ENCODE measurements around the gene EYA2. TPM values are rescaled to one million over a fixed set of nuclear protein-coding genes. Genes with fewer than 3 reads are reported as not detected.

Gene EYA2
- total RNA-seq, 1 experiment from 2014 or later: 0.25 TPM

DNA sequence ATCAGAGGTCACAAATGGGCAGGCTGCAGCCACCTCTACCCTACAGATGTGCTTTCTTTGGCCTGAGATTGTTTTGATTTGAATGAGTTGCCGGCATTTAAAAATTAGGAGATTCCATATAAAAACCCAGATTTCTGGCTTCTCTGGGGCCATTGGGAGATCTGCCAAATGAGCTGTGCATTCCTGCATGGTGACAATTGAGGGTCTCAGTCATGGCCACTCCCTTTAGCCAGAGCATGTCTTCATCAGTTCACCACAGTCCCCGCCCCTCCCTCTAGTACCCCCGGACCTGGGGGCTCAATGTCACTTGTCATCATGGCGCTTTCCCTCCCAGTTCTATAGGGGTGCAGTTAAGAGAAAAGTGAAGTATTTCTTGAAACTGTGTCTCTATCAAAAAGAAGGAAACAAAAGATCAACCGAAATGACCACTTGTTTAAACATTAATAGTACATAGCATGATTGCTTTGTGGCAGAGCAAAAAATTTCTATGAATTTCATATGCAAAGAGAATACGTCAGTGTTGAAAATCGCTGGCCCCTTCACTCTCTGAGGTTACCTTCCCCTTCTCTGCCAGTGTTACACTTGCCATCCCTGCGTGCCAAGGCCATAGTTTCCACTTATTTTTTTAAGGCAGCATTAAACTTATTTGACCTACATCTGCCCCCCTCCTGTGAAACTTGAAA lies 21.1 kb downstream of the EYA2 start:
- peaks cover 15% of the 10 kb centered on the region for H3K27me3 Mint-ChIP-seq (ENCODE audit: insufficient read depth, unreplicated experiment)
- no peak for TF ChIP-seq CTCF (IDR thresholded peaks at IDR 0.05; ENCODE audit: insufficient read depth in 1 of 2, low read depth in 1 of 2, low read length in 1 of 2, severe bottlenecking in 1 of 2, unreplicated experiment in 1 of 2)
- intact Hi-C loops (cut with micrococcal nuclease; ENCODE audit: unreplicated experiment): no loop called here
- H3K4me1 Mint-ChIP-seq (ENCODE audit: low read depth, unreplicated experiment): no peaks in the 10 kb centered on the region
- Histone ChIP-seq H3K36me3 (ENCODE audit: control insufficient read depth, insufficient read depth, low read length) (no peaks in the 10 kb centered on the region), H3K27me3 (replicated peaks; ENCODE audit: control insufficient read depth, insufficient read depth, low read length) (no peaks in the 10 kb centered on the region), H3K4me3 (ENCODE audit: low read depth, low read length) (no peak overlapping the region), H3K4me1 (no peaks in the 10 kb centered on the region), H3K9me3 (0 out of 2 replicates have a peak, but pooled peaks cover 5% of the 10 kb centered on the region)
- CTCF ChIA-PET: no interaction called here
- no peak overlapping the region for H3K4me3 Mint-ChIP-seq (ENCODE audit: unreplicated experiment)
- POLR2A ChIA-PET: no interaction called here
- no peak overlapping the region for H3K27ac Mint-ChIP-seq (ENCODE audit: unreplicated experiment)
- DNase-seq: no peak
- BruUV-seq (replicated peaks): no TSS peak
- H3K36me3 Mint-ChIP-seq (ENCODE audit: insufficient read depth, unreplicated experiment): no peaks in the 10 kb centered on the region
- peaks cover 10% of the 10 kb centered on the region for H3K9me3 Mint-ChIP-seq (ENCODE audit: unreplicated experiment)

GRCh38 chr20:46916258-46916603 lies 21.6 kb downstream of the EYA2 start:
- Mint-ChIP-seq H3K4me1 (ENCODE audit: low read depth, unreplicated experiment) (no peaks in the 10 kb centered on the region), H3K9me3 (ENCODE audit: unreplicated experiment) (peaks cover 10% of the 10 kb centered on the region), H3K27me3 (ENCODE audit: insufficient read depth, unreplicated experiment) (peaks cover 15% of the 10 kb centered on the region), H3K36me3 (ENCODE audit: insufficient read depth, unreplicated experiment) (no peaks in the 10 kb centered on the region), H3K27ac (ENCODE audit: unreplicated experiment) (no peak overlapping the region), H3K4me3 (ENCODE audit: unreplicated experiment) (no peak overlapping the region)
- no peak for DNase-seq
- Histone ChIP-seq H3K36me3 (ENCODE audit: control insufficient read depth, insufficient read depth, low read length) (no peaks in the 10 kb centered on the region), H3K4me1 (no peaks in the 10 kb centered on the region), H3K9me3 (0 out of 2 replicates have a peak, but pooled peaks cover 5% of the 10 kb centered on the region), H3K27me3 (replicated peaks; ENCODE audit: control insufficient read depth, insufficient read depth, low read length) (no peaks in the 10 kb centered on the region), H3K4me3 (ENCODE audit: low read depth, low read length) (no peak overlapping the region)
- ChIA-PET CTCF (no interaction called here), POLR2A (no interaction called here)
- no TSS peak for BruUV-seq (replicated peaks)
- intact Hi-C loops (cut with micrococcal nuclease; ENCODE audit: unreplicated experiment): no loop called here
- no peak for TF ChIP-seq CTCF (IDR thresholded peaks at IDR 0.05; ENCODE audit: insufficient read depth in 1 of 2, low read depth in 1 of 2, low read length in 1 of 2, severe bottlenecking in 1 of 2, unreplicated experiment in 1 of 2)

- Mint-ChIP-seq H3K27me3 (ENCODE audit: insufficient read depth, unreplicated experiment) (peaks cover 18% of the 10 kb centered on the region), H3K9me3 (ENCODE audit: unreplicated experiment) (peaks cover 8% of the 10 kb centered on the region), H3K4me3 (ENCODE audit: unreplicated experiment) (no peak overlapping the region), H3K27ac (ENCODE audit: unreplicated experiment) (no peak overlapping the region), H3K4me1 (ENCODE audit: low read depth, unreplicated experiment) (no peaks in the 10 kb centered on the region), H3K36me3 (ENCODE audit: insufficient read depth, unreplicated experiment) (no peaks in the 10 kb centered on the region)
- ChIA-PET POLR2A (no interaction called here), CTCF (no interaction called here)
- TF ChIP-seq CTCF (IDR thresholded peaks at IDR 0.05; ENCODE audit: insufficient read depth in 1 of 2, low read depth in 1 of 2, low read length in 1 of 2, severe bottlenecking in 1 of 2, unreplicated experiment in 1 of 2): no peak
- Histone ChIP-seq H3K27me3 (replicated peaks; ENCODE audit: control insufficient read depth, insufficient read depth, low read length) (no peaks in the 10 kb centered on the region), H3K4me1 (no peaks in the 10 kb centered on the region), H3K36me3 (ENCODE audit: control insufficient read depth, insufficient read depth, low read length) (no peaks in the 10 kb centered on the region), H3K4me3 (ENCODE audit: low read depth, low read length) (no peak overlapping the region), H3K9me3 (0 out of 2 replicates have a peak, but pooled peaks cover 5% of the 10 kb centered on the region)
- DNase-seq: no peak
- BruUV-seq (replicated peaks): no TSS peak
- intact Hi-C loops (cut with micrococcal nuclease; ENCODE audit: unreplicated experiment): no loop called here
These were observed 22.5 kb downstream of the EYA2 start for GRCh38 chr20:46917155-46917554.

Measured in Caco-2 (cell line).